Thyroid gland (tissue), 4 donors: Measurements from ENCODE around the gene PLN.

Source experiments
- POLR2A ChIP-seq, 2 donors: fragments of 450-650 bp; IDR thresholded peaks; one replicate each; pipeline ENCODE4 v1.6.1; 2017; ENCODE audit warnings: antibody characterized with exemption in 2 of 2, mild to moderate bottlenecking in 2 of 2, moderate library complexity in 1 of 2
- TF ChIP-seq, protein P1 (sequence below), 6 experiments: fragments of 200-600 bp in 3 of 6; fragments of 450-650 bp in 3 of 6; sonication (generic) in 3 of 6; IDR thresholded peaks; one replicate each; pipeline ENCODE4 v1.5.1; 2016 to 2019; ENCODE audit warnings: antibody characterized with exemption in 6 of 6, mild to moderate bottlenecking in 2 of 6, inconsistent platforms in 1 of 6, moderate library complexity in 1 of 6

DNA sequence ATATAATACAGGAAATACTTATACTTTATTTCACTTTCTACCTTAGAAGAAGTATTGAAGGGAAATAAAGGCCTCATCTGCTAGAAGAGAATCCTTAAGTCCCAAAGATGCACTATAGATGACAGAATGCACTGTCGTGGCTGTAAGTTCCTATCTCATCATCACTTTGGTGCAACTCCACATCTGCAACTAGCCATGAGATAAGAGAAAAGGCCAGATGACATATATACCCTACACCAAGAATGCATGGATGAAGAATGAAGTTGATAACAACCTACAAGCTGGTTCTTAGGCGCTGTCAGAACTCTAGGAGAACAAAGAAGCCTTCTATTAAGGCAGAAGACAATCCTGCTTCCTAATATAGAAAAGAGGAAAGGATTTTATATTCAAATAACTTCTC is 11.6 kb upstream of the PLN start:
- TF ChIP-seq, protein P1, sequence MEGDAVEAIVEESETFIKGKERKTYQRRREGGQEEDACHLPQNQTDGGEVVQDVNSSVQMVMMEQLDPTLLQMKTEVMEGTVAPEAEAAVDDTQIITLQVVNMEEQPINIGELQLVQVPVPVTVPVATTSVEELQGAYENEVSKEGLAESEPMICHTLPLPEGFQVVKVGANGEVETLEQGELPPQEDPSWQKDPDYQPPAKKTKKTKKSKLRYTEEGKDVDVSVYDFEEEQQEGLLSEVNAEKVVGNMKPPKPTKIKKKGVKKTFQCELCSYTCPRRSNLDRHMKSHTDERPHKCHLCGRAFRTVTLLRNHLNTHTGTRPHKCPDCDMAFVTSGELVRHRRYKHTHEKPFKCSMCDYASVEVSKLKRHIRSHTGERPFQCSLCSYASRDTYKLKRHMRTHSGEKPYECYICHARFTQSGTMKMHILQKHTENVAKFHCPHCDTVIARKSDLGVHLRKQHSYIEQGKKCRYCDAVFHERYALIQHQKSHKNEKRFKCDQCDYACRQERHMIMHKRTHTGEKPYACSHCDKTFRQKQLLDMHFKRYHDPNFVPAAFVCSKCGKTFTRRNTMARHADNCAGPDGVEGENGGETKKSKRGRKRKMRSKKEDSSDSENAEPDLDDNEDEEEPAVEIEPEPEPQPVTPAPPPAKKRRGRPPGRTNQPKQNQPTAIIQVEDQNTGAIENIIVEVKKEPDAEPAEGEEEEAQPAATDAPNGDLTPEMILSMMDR (IDR thresholded peaks at IDR 0.05), result no peak
- TF ChIP-seq POLR2A (IDR thresholded peaks at IDR 0.05), result no peak
